T-helper 2 cell treated with Interferon-gamma antibody and Interleukin-4, amounts not matched to agents 100 ng/mL and 5 ng/mL, for 36 hours (primary cell): ENCODE data around the gene LRRFIP2. TPM values are rescaled to one million over a fixed set of nuclear protein-coding genes. Genes with fewer than 3 reads are reported as not detected.
"Not testable (repeated sequence)": the region's sequence is repeated elsewhere in the genome, so short reads cannot be mapped to it uniquely, and the experiment has no call there.

Experiments used
- intact Hi-C: fragments of 100-400 bp; cut with micrococcal nuclease; formaldehyde crosslinking; loops from one replicate; pipeline ENCODE4 v1.15.1; 2023
- total RNA-seq: library from RNA; stranded (reverse); gene quantifications from 2 replicates; pipeline ENCODE4 v1.2.3, GENCODE V29; 2022

The LRRFIP2 gene, protein sequence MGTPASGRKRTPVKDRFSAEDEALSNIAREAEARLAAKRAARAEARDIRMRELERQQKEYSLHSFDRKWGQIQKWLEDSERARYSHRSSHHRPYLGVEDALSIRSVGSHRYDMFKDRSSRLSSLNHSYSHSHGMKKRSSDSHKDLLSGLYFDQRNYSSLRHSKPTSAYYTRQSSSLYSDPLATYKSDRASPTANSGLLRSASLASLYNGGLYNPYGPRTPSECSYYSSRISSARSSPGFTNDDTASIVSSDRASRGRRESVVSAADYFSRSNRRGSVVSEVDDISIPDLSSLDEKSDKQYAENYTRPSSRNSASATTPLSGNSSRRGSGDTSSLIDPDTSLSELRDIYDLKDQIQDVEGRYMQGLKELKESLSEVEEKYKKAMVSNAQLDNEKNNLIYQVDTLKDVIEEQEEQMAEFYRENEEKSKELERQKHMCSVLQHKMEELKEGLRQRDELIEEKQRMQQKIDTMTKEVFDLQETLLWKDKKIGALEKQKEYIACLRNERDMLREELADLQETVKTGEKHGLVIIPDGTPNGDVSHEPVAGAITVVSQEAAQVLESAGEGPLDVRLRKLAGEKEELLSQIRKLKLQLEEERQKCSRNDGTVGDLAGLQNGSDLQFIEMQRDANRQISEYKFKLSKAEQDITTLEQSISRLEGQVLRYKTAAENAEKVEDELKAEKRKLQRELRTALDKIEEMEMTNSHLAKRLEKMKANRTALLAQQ
- total RNA-seq, result 31.9 and 36.5 TPM in 2 replicates

DNA sequence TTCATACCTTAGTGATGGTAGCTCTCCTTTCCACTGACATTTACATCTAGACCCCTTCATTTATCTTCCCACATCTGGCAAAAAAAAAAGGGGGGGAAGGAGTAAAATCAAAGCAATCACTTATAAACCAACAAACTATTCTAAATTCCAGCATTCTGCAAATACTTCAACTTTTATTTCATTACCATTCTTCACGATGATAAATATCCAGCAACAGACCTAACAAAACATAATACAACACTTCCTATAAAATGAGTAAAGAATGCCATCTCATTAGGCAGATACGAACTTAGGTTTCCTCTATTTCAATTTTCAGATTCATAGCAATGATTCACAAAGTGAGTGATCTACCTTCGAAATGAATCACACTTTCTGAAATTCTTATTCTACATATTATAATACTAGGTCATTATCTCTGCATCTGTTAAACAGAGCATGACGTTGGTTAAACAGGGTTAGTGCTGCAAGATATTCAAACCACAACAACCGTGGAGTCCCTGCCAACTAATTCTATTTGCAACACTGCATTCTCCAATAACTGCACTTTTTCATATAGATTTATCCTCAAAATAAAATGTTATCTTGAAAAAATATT, at the start of gene LRRFIP2:
LRRFIP2 (minus strand) TSS at position 51 of the 595 bp plus-strand sequence. CDS start 25,599 bp downstream, outside the sequence.
- intact Hi-C loops, result no loop called here

DNA sequence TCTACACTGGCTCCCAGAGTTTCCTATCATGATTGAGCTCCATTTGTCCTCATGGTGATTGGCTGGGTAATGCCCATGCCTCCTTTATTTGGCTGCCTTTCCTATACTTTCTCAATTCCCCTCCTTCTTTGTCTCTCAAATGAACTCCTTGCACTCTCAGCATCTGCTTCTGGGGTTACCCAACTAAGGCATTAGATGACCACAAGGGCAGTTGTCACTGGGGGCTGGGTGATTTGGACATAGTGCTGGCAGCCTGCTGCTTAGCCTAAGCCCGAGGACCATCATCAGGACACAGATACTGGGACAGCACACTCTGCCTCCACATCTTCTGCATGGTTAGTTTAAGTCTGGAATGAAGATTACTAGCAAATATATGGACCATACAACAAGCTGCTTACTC, 49.2 kb upstream of the LRRFIP2 start:
- intact Hi-C loops, result no loop called here

DNA sequence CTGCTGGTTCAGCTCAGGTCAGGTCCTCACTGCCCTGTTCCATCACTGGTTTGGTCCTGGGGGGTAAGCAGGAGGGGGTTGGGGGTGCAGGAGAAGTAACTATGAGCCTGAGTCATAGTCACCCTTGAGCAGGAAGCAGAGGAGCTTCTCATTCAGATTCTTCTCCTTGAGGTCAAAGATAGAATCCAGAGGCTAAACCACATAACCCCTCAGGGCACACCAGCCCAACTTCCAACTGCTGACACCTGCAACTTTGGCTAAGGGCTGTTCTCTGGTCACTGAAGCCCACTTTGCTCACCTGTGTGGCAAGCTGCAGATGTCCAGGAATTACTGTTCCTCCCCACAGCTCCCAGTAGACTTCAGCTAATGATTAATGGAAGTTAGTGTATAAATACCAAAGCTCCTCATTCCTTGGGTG, 48.8 kb upstream of the LRRFIP2 start:
- intact Hi-C loops, result no loop called here

DNA sequence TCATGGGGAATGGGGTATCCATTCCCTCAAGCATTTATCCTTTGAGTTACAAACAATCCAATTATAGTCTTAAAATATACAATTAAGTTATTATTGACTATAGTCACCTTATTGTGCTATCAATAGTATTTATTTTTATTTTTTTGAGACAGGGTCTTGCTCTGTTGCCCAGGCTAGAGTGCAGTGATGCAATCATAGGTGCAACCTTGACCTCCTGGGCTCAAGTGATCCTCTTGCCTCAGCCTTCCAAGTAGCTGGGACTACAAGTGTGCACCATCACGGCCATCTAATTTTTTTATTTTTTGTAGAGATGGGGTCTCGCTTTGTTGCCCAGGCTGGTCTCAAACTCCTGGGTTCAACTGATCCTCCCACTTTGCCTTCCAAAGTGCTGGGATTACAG, 48.2 kb upstream of the LRRFIP2 start:
- intact Hi-C loops, result not testable (repeated sequence)

DNA sequence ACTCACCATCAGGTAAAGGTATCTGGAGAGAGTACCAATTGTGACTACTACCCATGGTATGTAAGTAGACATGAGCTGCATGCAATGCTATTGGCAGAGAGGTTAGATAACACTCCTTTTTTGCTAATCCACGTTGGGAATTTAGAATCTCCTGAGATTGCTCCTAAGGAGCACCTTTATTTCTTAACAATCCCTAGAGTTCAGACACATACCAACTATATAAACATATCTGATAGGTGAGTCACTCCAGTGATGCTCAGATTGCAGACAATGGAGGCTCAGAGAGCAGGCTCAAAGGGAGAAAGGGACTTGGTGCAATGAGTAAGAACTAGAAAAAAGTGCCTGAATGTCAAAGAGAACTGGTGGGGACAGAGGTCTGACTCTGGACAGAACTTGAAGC, 47.0 kb upstream of the LRRFIP2 start:
- intact Hi-C loops, result no loop called here

DNA sequence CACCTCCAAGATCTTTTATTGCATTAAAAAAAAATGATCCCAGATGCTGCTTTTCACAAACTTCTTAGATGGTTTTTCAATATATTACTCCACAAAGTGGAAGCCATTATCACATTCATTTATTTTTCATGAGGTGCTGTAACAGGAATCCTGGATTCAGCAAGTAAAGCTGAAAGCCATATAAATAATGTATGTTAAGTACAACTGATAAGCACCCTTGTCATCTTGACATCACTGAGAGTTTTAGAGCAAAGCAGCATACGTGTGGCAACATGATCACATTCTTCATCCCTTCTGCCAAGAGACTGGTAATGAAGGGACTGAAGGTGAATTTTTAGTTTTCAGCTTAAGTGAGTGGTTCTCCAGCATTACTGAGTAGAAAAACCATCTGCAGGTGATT, 44.9 kb upstream of the LRRFIP2 start:
- intact Hi-C loops, result no loop called here

DNA sequence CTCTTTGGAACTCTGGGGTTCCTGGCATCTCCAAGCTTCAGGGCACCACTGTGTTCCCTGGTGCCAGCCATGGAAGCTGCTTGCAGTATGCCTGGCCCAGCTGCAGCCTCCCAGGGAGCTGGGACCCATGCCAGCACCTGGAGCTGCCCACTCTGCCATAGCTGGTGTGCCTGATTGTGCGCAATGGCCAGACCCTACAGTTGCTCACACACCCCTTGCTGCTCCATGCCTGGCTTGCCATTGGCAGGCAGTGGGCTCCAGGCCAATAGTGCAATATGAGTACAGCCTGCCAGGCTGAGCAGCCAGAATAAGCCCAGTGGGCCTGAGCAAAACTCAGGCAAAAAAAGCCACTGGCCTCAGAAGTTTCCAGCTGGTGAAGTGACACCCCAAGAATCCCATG, 43.8 kb upstream of the LRRFIP2 start:
- intact Hi-C loops, result no loop called here

DNA sequence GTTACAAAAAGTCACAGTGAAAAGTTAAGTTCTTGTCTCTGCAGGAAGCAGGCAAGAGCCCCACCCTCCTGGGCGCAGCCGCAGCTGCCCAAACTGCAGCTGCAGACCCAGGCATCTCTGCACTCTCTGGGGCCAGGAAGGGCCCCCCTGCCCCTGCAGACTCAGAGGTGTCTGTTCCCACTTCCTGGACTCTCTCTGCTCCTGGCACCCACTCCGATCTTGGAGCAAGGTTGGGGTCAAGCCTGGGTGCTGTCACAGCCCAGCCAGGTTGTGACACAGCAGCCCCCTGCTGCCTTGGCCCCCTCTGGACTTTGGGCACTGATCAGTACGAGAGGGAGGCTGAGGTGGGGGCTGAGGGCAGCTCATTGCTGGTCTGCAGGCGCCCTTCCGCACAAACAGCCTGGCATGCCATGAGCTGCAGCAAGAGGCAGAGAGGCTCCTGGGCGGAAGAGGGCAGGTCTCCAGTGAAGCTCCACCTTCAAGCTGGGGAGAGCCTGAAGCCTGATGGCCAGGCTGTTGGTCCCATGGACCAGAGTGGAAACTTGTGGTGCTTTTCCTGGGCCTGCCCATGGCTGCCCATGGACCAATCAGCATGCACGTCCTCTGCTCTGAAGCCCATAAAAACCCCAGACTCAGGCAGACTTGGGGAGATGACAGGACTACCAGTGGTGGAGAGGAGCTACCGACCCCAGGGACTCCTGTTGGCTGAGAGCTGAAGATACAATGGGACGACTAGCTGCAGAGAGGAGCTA, 42.9 kb upstream of the LRRFIP2 start:
- intact Hi-C loops, result no loop called here

DNA sequence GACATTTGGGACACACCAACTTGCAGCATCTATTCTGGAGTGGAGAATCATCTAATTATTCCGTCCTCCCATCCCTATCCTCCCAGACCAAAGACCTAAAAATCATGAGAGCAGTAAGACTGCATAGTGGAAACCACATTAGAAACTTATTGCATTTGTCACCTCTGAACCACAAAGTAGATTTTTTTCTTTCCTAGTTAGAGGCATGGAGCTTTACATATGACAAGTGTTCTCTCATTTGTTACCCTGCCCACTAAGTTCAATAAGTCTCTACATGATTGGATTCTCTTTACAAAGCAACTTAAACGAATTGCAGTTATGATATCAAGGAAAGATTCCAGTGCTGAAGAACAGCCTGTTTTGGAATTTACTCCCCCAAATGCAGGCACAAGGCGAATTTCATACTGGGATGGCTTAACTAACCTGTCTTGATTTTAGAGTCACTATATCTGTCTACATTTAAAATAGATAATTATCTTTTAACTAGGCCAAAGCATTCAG, 42.3 kb upstream of the LRRFIP2 start:
- intact Hi-C loops, result no loop called here

DNA sequence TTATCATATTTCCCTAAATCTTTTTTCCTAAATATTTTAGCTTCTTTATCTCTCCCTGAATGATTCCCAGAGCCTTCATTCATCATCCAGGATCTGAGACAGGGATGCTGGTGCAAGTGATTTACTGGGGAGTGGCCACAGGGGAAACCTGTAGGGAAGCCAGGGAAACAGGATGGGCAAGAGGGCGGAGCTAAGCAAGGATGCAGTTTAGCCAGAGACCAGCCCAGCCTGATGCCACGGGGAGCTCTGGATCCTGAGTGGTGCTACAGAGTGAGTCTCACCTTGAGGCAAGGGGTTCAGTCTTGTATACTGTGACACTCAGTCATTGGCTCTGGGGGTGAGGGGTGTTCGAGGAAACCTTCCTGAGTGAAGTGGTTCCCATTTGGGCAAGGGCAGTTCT, 39.7 kb upstream of the LRRFIP2 start:
- intact Hi-C loops, result no loop called here

DNA sequence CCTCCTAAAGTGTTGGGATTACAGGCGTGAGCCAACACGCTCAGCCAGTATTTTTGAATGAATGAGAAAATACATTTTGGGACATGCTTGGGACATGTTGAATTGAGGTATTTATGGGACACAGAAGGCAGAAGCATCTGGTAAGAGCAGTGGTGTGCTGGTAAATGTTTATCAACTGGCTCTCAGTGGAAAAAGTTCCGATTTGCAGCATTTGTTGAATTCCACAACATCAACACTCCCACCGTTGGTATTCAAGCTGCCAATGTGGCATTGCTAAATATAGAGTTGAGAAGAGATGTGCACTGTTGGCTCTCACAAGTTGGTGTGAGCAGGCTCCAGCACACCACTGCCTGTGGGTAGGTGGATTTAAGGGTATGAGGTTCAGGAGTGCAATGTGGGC, 35.8 kb upstream of the LRRFIP2 start:
- intact Hi-C loops, result no loop called here

DNA sequence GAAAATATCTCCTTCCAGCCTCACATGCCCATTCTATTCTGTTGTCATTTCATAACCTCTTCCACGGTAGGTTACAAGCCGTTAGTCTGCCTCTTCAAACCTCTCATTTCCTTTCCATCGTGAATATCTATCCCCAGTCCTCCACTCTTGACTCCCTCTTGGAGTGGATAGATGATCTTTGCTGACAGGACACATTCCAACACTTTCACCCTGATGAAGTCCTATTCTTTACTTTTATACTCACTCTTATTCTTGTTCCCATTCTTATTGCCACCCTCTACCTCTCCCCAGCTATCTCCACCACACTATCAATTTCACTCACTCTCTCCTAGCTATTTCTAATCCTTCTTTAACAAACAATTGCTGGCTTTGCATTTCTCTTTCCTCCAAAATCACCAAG, 34.2 kb upstream of the LRRFIP2 start:
- intact Hi-C loops, result not testable (repeated sequence)

DNA sequence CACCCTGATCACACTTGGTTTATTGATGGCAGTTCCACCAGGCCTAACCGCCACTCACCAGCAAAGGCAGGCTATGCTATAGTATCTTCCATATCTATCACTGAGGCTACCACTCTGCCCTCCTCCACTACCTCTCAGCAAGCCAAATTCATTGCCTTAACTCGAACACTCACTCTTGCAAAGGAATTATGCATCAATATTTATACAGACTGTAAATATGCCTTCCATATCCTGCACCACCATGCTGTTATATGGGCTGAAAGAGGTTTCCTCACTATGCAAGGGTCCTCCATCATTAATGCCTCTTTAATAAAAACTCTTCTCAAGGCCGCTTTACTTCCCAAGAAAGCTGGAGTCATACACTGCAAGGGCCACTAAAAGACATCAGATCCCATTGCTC, 33.6 kb upstream of the LRRFIP2 start:
- intact Hi-C loops, result not testable (repeated sequence)

DNA sequence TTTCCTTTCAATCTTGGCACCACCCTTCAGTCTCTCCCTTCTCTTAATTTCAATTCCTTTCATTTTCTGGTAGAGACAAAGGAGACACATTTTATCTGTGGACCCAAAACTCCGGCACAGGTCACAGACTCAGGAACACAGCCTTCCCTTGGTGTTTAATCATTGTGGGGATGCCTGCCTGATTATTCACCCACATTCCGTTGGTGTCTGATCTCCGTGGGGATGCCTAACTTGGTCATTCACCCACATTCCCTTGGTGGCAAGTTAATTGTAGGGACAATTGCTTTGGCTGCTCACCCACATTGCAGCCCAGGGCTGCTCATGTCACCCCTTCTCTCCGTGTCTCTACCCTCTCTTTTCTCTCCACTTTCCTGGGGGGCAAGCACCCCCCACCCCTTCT, 31.7 kb upstream of the LRRFIP2 start:
- intact Hi-C loops, result not testable (repeated sequence)

DNA sequence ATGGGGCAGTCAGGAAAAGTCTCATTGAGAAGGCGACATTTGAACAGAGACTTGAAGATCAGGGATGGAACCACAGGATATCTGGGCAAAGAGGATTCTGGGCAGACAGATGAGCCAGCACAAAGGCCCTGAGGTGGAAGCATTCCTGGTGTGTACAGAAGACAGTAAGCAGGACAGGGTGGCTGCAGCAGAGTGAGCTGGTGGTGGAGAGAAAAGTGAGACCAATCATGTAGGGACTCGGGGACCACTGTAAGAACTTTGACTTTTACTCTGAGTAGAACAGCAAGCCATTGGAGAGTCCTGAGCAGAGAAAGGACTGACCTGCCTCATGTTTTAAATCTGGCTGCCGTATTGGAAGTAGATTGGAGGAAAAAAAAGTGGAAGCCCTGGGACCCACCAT, 29.9 kb upstream of the LRRFIP2 start:
- intact Hi-C loops, result no loop called here

DNA sequence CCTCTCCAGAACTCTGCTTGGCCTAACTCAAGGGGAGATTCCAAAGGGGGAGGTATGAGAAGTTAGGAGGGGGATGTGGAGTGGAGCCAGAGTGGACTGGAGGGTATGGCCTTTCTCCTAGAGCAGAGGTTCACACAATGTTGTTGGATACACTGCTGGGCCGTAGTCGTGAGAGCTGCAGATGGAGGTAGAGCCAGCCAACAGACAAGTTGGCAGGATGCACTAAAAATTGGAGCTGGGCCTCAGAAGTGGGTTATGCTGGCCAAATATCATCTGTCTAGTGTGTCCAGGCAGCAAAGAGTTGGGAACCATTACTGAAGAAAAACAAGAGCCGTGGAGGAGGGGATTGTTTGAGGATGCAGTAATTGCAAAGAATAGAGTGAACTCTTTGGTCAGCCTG, 27.7 kb upstream of the LRRFIP2 start:
- intact Hi-C loops, result no loop called here

DNA sequence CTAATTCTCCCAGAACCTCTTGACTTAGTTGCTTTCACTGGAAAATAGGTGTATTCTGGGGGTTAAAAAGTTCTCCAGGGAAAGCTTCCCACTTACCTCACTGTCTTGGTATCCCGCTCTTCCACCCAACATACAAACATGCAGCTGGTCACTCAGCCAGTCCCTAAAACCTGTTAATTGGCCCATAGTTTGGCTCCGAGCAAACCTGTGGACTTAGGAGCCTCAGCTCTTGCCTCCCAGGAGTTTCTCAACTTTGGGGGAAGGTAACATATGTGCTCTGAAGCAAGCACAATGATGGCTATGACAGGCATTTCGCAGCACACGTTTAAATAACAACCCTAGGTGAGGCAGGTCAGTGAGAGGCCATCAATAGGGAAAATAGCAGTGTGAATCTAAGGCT, 25.8 kb upstream of the LRRFIP2 start:
- intact Hi-C loops, result no loop called here

DNA sequence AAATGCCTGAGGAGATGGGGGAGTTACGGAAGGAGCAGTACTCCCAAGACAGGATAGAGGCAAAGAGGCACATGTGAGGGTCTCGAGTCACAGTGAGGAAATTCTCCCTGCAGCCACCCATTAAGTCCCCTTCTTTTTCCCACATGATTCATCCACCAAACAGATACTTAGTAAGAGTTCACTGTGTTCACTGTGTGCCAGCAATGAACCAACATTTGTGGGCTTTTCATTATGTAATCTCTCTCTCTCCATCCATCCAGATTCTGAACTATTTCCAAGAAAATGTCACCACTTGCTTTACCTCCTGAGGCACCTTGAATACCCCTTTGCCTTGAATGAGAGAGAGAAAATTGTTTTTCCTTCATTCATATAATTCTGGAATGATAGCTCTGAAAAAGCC, 24.6 kb upstream of the LRRFIP2 start:
- intact Hi-C loops, result no loop called here

DNA sequence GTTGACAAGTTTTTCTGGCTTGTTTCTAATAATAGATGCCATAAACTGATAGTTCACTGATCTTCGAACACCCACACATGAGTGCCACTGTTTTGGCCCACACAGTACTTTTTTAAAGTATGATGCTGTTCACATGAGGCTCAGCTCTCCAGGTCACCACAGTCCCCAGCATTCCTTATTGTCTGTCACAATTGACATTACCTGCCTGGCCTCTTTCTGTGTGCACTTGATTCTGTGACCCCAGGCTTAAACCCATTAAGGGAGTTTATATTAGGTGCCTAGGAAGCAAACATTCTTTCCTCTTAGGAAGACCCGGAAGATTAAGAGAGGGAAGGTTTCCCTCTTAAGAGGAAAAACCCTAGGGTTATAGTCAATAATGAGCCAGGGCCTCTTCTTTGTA, 24.2 kb upstream of the LRRFIP2 start:
- intact Hi-C loops, result no loop called here

DNA sequence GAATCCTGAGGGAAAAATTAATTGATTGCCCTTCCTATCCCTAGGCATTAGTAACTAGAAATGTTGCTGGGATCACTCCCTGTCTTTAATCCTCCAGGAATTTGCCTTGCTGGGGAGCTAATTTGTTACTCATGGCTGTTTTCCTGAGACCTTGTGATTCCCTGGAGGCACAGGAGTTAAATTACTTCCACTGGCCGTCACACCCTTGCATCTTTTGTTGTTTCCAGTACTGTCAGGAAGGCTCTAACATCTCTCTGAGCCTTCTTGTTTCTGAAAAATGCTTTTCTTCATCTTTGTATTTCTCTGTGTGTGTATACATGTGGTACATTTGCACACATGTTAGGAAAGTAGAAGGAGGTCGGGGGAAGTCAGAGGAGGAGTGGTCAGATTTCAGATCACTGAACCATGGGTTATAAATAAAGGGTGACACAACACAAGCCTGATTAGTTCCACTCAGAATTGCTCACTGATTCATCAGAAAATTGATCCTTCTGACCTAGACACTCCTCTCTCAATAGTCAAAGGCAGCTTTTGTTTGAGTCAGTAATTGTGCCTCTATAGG, 23.5 kb upstream of the LRRFIP2 start:
- intact Hi-C loops, result no loop called here

DNA sequence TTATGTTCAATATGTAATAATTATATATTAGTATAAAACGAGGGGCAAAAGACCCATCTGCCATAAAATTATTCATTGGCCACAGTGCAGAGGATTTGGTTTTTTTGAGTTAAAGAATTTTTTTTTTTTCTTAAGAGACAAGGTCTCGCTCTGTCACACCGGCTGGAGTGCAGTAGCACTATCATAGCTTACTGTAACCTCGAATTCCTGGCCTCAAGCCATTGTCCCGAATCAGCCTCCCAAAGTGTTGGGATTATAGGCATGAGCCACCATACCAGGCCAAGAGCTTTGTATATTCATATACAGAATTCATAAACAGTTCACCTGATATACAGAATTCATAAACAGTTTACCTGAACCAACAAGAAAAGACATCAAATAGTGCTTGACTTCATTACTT, 20.2 kb upstream of the LRRFIP2 start:
- intact Hi-C loops, result no loop called here
